ENCODE results near the gene AUTS2. TPM values are rescaled to one million over a fixed set of nuclear protein-coding genes. Genes with fewer than 3 reads are reported as not detected.

Gene AUTS2
- polyA plus RNA-seq, 1 experiment = 0.54 TPM

DNA sequence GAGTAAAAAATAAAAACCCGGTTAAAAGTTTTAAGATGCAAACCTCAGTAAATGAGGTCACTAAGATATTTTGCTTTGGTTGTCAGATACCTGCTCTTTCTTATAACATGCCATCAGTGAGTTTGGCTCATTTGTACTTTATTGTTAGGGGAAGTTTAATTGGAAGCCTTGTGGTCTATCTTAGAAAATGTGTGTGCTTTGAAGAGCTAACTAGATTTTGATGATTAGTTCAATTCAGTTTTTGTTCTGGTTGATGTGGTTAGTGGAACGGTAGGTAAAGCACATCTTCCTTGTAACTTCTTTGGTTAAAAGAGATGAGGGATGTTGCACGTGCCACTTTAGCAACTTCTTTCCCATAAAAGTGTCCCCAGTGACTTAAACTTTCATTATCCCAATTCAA is 1180.3 kb downstream of the AUTS2 start:
- Histone ChIP-seq H3K27me3 (ENCODE audit: control insufficient read depth, insufficient read depth, low read length) (no peaks in the 10 kb centered on the region), H3K36me3 (ENCODE audit: control insufficient read depth, insufficient read depth, low read length) (no peaks in the 10 kb centered on the region), H3K4me3 (ENCODE audit: low read depth, low read length) (no peak overlapping the region)
- DNase-seq (ENCODE audit: low read depth) = no peak
- POLR2A ChIA-PET = no interaction called here
- CTCF ChIA-PET = interaction anchor here (0.7 kb wide), 1 partner anchor 11 kb away, joined by 3 read pairs; no protein-coding TSS in a partner anchor
- no peak for TF ChIP-seq CTCF (IDR thresholded peaks at IDR 0.05; ENCODE audit: insufficient read depth, low read depth, low read length)

GRCh38 chr7:70779321-70779720 is 1181.0 kb downstream of the AUTS2 start:
- CTCF ChIA-PET = interaction anchor here (2.0 kb wide), 1 partner anchor 10 kb away, joined by 4 read pairs; no protein-coding TSS in a partner anchor
- H3K27me3 ChIP-seq (ENCODE audit: control insufficient read depth, insufficient read depth, low read length) = no peaks in the 10 kb centered on the region
- no peak for DNase-seq (ENCODE audit: low read depth)
- H3K36me3 ChIP-seq (ENCODE audit: control insufficient read depth, insufficient read depth, low read length) = no peaks in the 10 kb centered on the region
- POLR2A ChIA-PET = no interaction called here
- TF ChIP-seq CTCF (IDR thresholded peaks at IDR 0.05; ENCODE audit: insufficient read depth, low read depth, low read length) = no peak
- no peak overlapping the region for H3K4me3 ChIP-seq (ENCODE audit: low read depth, low read length)

DNA sequence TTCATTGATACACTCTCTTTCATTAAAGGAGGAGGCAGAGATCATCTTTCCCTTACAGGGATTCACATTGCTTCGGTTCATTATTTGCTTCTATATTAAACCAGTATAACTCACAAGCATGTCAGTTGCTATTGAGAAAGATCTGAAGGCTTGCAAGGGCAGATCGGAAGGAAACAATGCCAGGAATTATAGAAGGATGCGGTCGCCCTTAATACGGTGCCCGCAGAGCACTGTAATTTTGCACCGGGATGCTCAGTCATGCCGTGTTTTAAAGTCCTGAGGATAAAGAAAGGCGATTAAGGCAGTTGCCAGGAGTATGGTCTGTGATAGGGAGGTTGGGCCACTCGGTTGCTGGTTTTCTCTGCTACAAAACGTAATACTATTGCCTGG is 1183.6 kb downstream of the AUTS2 start:
- ChIA-PET POLR2A (no interaction called here), CTCF (no interaction called here)
- H3K4me3 ChIP-seq (ENCODE audit: low read depth, low read length) = no peak overlapping the region
- TF ChIP-seq CTCF (IDR thresholded peaks at IDR 0.05; ENCODE audit: insufficient read depth, low read depth, low read length) = no peak
- H3K27me3 ChIP-seq (ENCODE audit: control insufficient read depth, insufficient read depth, low read length) = no peaks in the 10 kb centered on the region
- H3K36me3 ChIP-seq (ENCODE audit: control insufficient read depth, insufficient read depth, low read length) = no peaks in the 10 kb centered on the region
- no peak for DNase-seq (ENCODE audit: low read depth)

DNA sequence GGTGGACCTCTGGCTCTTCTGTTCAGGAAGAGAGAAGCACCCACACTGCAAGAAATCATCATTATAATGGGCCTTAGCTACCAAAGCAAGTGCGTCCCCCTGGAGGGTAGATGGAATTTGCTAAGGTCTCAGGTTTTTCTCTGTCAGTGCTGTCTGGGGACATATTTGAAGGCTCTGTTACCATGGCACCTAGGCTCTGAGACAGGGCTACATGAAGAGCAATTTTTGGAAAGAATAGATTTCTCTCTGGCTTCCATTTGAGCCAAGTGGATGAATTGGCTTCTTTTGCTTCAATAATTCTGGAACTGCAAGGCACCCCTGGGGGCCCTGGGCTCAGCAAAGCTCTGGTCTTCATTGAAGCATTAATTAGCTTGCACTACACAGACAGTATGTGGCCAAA is 1184.5 kb downstream of the AUTS2 start:
- no peak for TF ChIP-seq CTCF (IDR thresholded peaks at IDR 0.05; ENCODE audit: insufficient read depth, low read depth, low read length)
- Histone ChIP-seq H3K4me3 (ENCODE audit: low read depth, low read length) (no peak overlapping the region), H3K27me3 (ENCODE audit: control insufficient read depth, insufficient read depth, low read length) (no peaks in the 10 kb centered on the region), H3K36me3 (ENCODE audit: control insufficient read depth, insufficient read depth, low read length) (no peaks in the 10 kb centered on the region)
- ChIA-PET POLR2A (no interaction called here), CTCF (no interaction called here)
- DNase-seq (ENCODE audit: low read depth) = no peak

DNA sequence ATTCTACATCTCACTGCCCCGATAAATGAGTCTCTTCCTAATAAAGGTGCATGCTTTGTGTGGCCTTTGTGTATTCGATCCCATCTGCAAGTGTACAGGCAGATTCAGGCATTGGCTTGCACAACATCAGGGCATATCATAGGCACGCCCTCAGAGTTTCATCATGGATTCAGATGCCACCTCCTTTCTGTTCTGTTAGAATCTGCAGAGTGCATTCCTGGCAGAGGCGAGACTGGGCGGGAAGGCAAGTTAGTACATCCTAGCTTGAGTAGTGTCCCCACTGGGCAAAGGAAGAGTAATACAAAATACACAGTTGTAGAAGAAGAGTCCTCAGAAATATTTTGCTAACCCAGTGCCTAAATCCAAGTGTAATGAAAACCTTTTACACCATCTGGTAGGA is 1187.2 kb downstream of the AUTS2 start:
- DNase-seq (ENCODE audit: low read depth) = no peak
- no peaks in the 10 kb centered on the region for H3K27me3 ChIP-seq (ENCODE audit: control insufficient read depth, insufficient read depth, low read length)
- no peaks in the 10 kb centered on the region for H3K36me3 ChIP-seq (ENCODE audit: control insufficient read depth, insufficient read depth, low read length)
- TF ChIP-seq CTCF (IDR thresholded peaks at IDR 0.05; ENCODE audit: insufficient read depth, low read depth, low read length) = no peak
- POLR2A ChIA-PET = no interaction called here
- no peak overlapping the region for H3K4me3 ChIP-seq (ENCODE audit: low read depth, low read length)
- CTCF ChIA-PET = interaction anchor here (1.2 kb wide), 1 partner anchor 12 kb away, joined by 3 read pairs; no protein-coding TSS in a partner anchor

All from BJ (cell line).